ENCODE results near the gene CRYBA4. TPM values are rescaled to one million over a fixed set of nuclear protein-coding genes. Genes with fewer than 3 reads are reported as not detected.

CRYBA4 gene
- total RNA-seq, 1 experiment from 2014 or later, result not detected

DNA sequence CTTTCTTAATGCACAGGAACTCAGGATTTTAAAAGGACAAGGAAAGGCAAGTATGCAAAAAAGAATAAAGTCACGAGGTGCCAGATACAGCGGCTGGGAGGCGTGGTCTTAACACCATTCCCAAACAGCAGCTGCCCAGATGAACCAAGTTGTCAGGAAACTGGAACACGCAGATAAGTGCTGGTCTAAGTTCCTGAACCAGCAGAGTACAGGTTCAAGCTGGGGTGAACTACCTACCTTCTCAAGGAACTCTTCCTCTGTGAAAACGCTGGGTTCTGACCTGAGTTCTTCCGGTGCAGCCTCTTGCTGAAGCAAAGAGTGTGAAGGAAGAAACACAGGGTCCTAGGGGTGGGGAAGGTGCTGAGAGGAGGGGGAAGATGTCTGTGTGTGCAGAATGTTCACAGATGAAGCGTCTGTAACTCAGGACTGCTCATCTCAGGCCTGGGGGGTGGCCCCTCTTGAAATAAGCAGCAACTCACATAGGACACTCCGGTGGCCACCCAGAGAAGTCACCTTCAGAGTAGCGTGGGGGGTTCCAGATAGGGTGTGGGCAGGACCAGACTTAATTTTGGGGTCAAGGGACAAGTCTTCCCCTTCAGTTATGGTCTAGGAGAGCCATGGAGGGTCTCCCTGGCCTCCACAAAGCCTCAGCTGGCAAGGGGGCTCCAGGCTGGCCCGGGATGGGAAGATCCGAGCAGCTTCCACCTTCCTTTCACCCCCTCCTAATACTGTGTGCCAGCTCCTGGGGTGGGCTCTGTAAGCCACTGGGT lies 35.0 kb upstream of the CRYBA4 start:
- 0 out of 2 replicates have a peak, but pooled peaks cover 3% of the 10 kb centered on the region for H3K79me2 ChIP-seq (ENCODE audit: low read length)
- CTCF ChIA-PET, result no interaction called here
- no TSS peak for BruUV-seq (replicated peaks)

DNA sequence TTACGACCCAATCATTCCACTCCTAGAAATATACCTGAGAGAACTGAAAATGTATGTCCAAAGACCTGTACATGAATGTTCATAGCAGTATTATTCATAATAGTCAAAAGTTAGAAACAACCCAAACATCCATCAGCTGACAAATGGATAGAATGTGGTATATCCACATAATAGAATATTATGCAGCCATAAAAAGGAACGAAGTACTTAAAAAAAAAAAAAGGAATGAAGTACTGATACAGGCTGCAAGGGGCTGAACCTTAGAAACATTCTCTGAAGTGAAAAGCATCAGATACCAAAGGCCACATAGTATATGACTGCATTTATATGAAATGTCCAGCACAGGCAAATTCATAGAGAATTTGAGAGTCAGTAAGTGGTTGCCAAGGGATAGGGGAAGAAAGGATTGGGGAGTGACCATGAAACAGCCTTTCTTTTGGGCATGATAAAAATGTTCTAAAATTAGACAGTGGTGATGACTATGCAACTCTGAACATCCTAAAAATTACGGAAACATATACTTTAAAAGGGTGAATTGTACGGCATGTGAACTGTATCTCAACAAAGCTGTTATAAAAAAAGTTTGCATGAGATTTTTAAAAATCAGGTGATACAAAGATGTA lies 33.7 kb upstream of the CRYBA4 start:
- Histone ChIP-seq H2AFZ (ENCODE audit: low read length) (no peak overlapping the region), H3K4me2 (ENCODE audit: low read length) (no peak overlapping the region), H3K9me3 (ENCODE audit: low read length) (no peaks in the 10 kb centered on the region), H3K79me2 (ENCODE audit: low read length) (0 out of 2 replicates have a peak, but pooled peaks cover 3% of the 10 kb centered on the region), H4K20me1 (ENCODE audit: low read length) (no peaks in the 10 kb centered on the region), H3K36me3 (ENCODE audit: low read depth, low read length) (no peaks in the 10 kb centered on the region), H3K9me2 (replicated peaks; ENCODE audit: low read length) (no peaks in the 10 kb centered on the region), H3K4me1 (ENCODE audit: insufficient read depth, low read length) (peaks cover 16% of the 10 kb centered on the region), H3K27me3 (ENCODE audit: low read length) (no peaks in the 10 kb centered on the region), H3K27ac (ENCODE audit: low read length) (no peak overlapping the region), H3F3A (ENCODE audit: low read length, unreplicated experiment) (no peaks in the 10 kb centered on the region), H3K9ac (ENCODE audit: low read length) (no peak overlapping the region), H3K4me3 (ENCODE audit: low read length) (no peak overlapping the region)
- no peak for DNase-seq
- CTCF ChIA-PET, result no interaction called here
- ATAC-seq, result no peak
- POLR2A ChIA-PET (ENCODE audit: unreplicated experiment), result no interaction called here
- TF ChIP-seq, protein P1, sequence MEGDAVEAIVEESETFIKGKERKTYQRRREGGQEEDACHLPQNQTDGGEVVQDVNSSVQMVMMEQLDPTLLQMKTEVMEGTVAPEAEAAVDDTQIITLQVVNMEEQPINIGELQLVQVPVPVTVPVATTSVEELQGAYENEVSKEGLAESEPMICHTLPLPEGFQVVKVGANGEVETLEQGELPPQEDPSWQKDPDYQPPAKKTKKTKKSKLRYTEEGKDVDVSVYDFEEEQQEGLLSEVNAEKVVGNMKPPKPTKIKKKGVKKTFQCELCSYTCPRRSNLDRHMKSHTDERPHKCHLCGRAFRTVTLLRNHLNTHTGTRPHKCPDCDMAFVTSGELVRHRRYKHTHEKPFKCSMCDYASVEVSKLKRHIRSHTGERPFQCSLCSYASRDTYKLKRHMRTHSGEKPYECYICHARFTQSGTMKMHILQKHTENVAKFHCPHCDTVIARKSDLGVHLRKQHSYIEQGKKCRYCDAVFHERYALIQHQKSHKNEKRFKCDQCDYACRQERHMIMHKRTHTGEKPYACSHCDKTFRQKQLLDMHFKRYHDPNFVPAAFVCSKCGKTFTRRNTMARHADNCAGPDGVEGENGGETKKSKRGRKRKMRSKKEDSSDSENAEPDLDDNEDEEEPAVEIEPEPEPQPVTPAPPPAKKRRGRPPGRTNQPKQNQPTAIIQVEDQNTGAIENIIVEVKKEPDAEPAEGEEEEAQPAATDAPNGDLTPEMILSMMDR (conservative IDR thresholded peaks at IDR 0.05; ENCODE audit: low read depth, low read length), result no peak
- TF ChIP-seq EZH2 (IDR thresholded peaks at IDR 0.05; ENCODE audit: low read length, unreplicated experiment) (no peak), EZH2phosphoT487 (IDR thresholded peaks at IDR 0.05; ENCODE audit: borderline replicate concordance, low read length) (no peak)
- BruUV-seq (replicated peaks), result TSS peak; percentile 49
- intact Hi-C loops (cut with micrococcal nuclease), result loop anchor here (10.0 kb wide), 1 partner anchor 73 kb away; the partner anchor contains the start of gene TFIP11

More for the DNA sequence above, 35.0 kb upstream of the CRYBA4 start:
- ATAC-seq (no peak), DNase-seq (no peak)
- H3K4me1 ChIP-seq (ENCODE audit: insufficient read depth, low read length), result peaks cover 16% of the 10 kb centered on the region
- no peak overlapping the region for H3K27ac ChIP-seq (ENCODE audit: low read length)
- no peaks in the 10 kb centered on the region for H3K9me3 ChIP-seq (ENCODE audit: low read length)
- intact Hi-C loops (cut with micrococcal nuclease), result loop anchor here (10.0 kb wide), 1 partner anchor 72 kb away; the partner anchor contains the start of gene TFIP11
- H2AFZ ChIP-seq (ENCODE audit: low read length), result no peak overlapping the region
- H3K9ac ChIP-seq (ENCODE audit: low read length), result no peak overlapping the region
- no peaks in the 10 kb centered on the region for H3K36me3 ChIP-seq (ENCODE audit: low read depth, low read length)
- no peaks in the 10 kb centered on the region for H4K20me1 ChIP-seq (ENCODE audit: low read length)
- H3K4me2 ChIP-seq (ENCODE audit: low read length), result no peak overlapping the region
- H3K9me2 ChIP-seq (replicated peaks; ENCODE audit: low read length), result no peaks in the 10 kb centered on the region
- H3K27me3 ChIP-seq (ENCODE audit: low read length), result no peaks in the 10 kb centered on the region
- POLR2A ChIA-PET (ENCODE audit: unreplicated experiment), result no interaction called here
- no peaks in the 10 kb centered on the region for H3F3A ChIP-seq (ENCODE audit: low read length, unreplicated experiment)
- no peak for TF ChIP-seq EZH2phosphoT487 (IDR thresholded peaks at IDR 0.05; ENCODE audit: borderline replicate concordance, low read length)
- TF ChIP-seq EZH2 (IDR thresholded peaks at IDR 0.05; ENCODE audit: low read length, unreplicated experiment), result no peak
- TF ChIP-seq, protein P1 (conservative IDR thresholded peaks at IDR 0.05; ENCODE audit: low read depth, low read length), result no peak
- no peak overlapping the region for H3K4me3 ChIP-seq (ENCODE audit: low read length)

Data from PC-3 (cell line).